AG09309 (cell line): Measurements from ENCODE around the gene AAK1.

ENCODE experiments used
- DNase-seq: peaks from one replicate; pipeline ENCODE4 v3.0.0-alpha.2; 2010; ENCODE audit warnings: low read depth
- H3K4me3 ChIP-seq: 2 replicates; pipeline ENCODE4 v1.5.1; 2011; ENCODE audit warnings: mild to moderate bottlenecking, low read depth, low read length, moderate library complexity; ENCODE audit not compliant: control insufficient read depth
- TF ChIP-seq, protein P1 (sequence below): IDR thresholded peaks from 2 replicates; pipeline ENCODE4 v1.5.1; 2011; ENCODE audit warnings: mild to moderate bottlenecking, low read depth, low read length, inconsistent platforms; ENCODE audit not compliant: insufficient read depth, control insufficient read depth; ENCODE audit errors: missing control alignments

The AAK1 gene

DNA sequence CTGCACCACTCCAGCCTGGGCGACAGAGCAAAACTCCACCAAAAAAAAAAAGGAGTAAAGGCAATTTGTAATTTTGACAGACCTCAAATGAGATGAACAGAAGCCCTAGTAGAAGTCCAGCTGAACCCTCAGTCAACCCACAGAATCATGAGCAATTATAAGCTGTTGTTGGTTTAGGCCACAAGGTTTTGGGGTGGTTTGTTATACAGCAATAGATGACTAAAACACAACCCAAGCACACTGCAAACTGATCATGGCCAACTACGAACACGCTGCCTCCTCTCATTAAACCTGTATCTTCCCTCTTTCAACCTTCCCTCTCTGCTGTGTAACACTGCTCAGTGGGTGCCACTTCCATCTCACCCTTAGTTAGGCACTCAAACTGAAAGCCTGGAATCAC is 22.1 kb downstream of the AAK1 start:
- no peak for DNase-seq
- TF ChIP-seq, protein P1, sequence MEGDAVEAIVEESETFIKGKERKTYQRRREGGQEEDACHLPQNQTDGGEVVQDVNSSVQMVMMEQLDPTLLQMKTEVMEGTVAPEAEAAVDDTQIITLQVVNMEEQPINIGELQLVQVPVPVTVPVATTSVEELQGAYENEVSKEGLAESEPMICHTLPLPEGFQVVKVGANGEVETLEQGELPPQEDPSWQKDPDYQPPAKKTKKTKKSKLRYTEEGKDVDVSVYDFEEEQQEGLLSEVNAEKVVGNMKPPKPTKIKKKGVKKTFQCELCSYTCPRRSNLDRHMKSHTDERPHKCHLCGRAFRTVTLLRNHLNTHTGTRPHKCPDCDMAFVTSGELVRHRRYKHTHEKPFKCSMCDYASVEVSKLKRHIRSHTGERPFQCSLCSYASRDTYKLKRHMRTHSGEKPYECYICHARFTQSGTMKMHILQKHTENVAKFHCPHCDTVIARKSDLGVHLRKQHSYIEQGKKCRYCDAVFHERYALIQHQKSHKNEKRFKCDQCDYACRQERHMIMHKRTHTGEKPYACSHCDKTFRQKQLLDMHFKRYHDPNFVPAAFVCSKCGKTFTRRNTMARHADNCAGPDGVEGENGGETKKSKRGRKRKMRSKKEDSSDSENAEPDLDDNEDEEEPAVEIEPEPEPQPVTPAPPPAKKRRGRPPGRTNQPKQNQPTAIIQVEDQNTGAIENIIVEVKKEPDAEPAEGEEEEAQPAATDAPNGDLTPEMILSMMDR: no peak
- H3K4me3 ChIP-seq: no peak overlapping the region

DNA sequence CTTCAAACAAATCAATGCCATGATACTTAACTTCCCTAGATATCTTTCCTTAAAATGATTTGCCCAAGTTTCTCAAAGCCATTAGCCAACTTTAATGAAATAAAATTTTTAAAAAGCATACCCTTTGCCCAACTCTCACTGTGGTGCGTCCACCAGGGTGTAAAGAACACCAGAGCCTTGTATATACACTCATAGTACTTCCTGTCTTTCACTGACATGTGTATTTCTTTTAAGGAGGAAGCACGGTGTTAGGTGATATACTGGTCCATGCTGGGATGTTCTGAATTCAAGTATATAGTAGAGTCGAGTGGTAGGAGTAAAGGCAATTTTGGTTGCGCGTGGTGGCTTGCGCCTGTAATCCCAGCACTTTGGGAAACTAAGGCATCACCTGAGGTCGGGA is 22.7 kb downstream of the AAK1 start:
- no peak for DNase-seq
- H3K4me3 ChIP-seq: no peak overlapping the region
- TF ChIP-seq, protein P1: no peak

DNA sequence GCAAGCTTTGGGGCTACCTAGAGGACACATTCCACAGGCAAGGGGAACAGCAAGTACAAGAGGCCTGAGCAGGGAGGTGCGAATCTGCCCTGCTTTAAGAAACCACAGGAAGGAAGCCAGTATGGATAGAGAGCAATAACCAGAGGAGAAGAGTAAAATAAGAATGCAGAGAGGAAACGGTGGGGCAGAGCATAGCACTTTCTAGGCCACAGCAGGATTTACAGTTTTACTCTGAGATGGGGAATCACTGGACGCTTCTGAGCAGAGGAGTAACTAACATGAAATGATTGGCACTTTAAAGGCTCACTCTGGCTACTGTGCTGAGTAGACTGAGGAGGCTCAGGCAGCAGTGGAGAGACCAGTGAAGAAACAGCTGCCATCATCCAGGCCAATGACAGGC is 23.8 kb downstream of the AAK1 start:
- no peak overlapping the region for H3K4me3 ChIP-seq
- TF ChIP-seq, protein P1: no peak
- no peak for DNase-seq

DNA sequence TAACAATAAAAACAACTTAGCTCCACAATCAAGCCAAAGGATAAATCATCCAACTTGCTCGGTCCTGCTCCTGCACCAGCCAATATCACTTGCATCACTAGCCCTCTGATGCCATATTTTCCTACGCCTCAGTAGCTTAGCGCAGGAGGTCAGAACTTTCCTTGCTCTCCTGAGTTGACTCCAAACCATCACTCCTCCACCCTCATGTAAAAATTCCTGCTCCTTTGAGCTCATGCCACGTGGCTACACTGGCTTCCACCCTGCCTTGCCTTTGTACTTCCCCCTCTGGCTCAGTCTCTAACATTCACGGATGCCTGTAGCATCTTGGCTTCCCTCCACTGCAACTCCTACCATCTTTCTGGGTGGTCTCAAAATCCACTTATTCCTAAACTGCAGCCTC is 25.2 kb downstream of the AAK1 start:
- H3K4me3 ChIP-seq: no peak overlapping the region
- TF ChIP-seq, protein P1: no peak
- DNase-seq: no peak

DNA sequence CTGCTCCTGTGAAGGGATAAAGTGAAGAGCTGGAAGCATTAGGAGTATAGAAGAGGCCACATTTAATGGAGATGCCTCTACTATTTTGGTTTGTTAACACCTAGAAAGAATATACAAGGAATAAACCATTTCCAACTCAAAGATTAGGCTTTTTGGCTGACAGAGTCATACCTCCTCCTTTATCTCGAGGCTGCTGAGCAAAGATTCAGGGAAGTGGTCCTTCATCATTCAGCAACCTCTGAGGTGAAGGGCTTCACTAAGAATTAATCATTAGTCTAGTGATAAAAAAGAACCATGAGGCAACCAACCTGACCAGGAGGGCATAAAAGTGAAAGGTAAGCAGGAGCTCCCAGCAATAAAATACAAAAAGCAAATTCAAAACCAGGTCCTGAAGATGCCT is 25.8 kb downstream of the AAK1 start:
- TF ChIP-seq, protein P1: no peak
- DNase-seq: no peak

DNA sequence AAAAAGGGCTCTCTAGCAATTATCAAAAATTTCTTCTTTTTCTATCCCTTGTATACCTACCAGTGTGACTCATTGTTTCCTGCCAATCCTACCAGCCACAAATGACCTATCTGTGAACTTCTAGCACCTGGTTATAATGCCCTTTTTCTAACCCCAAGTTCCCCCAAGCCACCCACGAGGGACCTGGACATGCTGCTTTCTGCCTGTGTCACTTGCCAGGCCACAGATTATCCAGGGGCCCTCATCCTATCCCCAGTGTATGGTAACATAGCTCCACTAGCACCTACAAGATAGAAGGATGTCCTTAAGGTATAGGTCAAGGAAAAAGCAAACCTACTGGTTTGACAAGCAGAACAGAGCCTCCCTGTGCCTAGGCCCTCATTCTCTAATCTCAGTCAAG is 26.8 kb downstream of the AAK1 start:
- H3K4me3 ChIP-seq: no peak overlapping the region
- DNase-seq: no peak
- TF ChIP-seq, protein P1: no peak

More for the DNA sequence above, 25.8 kb downstream of the AAK1 start:
- no peak overlapping the region for H3K4me3 ChIP-seq

DNA sequence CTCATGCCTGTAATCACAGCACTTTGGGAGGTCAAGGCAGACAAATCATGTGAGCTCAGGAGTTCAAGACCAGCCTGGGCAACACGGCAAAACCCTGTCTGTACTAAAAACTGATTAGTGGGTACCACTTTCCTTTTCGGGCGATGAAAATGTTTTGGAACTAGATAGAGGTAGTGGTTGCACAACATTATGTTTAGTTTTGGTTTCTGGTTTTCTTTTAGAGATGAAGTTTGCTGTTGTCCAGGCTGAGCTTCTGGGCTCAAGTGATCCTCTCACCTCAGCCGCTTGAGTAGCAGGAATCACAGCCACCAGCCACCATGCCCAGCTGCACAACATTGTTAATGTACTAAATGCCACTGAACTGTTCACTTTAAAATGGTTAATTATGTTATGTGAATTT is 27.6 kb downstream of the AAK1 start:
- no peak overlapping the region for H3K4me3 ChIP-seq
- no peak for DNase-seq
- TF ChIP-seq, protein P1: no peak
